ENCODE data around the gene ARL10.

Gene ARL10

GRCh38 chr5:176355400-176356178 is 9.7 kb upstream of the ARL10 start:
- TF ChIP-seq, protein P1, sequence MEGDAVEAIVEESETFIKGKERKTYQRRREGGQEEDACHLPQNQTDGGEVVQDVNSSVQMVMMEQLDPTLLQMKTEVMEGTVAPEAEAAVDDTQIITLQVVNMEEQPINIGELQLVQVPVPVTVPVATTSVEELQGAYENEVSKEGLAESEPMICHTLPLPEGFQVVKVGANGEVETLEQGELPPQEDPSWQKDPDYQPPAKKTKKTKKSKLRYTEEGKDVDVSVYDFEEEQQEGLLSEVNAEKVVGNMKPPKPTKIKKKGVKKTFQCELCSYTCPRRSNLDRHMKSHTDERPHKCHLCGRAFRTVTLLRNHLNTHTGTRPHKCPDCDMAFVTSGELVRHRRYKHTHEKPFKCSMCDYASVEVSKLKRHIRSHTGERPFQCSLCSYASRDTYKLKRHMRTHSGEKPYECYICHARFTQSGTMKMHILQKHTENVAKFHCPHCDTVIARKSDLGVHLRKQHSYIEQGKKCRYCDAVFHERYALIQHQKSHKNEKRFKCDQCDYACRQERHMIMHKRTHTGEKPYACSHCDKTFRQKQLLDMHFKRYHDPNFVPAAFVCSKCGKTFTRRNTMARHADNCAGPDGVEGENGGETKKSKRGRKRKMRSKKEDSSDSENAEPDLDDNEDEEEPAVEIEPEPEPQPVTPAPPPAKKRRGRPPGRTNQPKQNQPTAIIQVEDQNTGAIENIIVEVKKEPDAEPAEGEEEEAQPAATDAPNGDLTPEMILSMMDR (IDR thresholded peaks at IDR 0.05), result no peak

DNA sequence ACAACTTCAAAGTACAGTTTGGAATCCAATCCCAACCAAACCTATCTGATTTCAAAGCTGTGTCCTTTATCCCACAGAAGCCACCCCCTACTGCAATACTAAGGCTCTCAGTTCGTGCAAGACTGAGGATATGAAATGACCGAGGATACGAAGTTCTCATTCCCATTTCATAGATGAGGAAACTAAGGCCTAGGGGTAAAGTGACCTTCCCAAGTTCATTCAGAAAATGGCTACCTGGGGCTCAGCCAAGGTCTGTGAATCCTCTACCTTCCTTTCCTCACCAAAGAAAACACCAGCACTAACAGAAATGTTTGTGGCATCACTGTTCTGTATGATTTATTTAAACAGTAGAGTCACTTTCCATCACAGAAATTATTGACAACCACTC is 9.1 kb upstream of the ARL10 start:
- TF ChIP-seq, protein P1 (IDR thresholded peaks at IDR 0.05), result no peak

GRCh38 chr5:176359658-176360057 is 5.6 kb upstream of the ARL10 start:
- TF ChIP-seq, protein P1 (IDR thresholded peaks at IDR 0.05), result no peak

DNA sequence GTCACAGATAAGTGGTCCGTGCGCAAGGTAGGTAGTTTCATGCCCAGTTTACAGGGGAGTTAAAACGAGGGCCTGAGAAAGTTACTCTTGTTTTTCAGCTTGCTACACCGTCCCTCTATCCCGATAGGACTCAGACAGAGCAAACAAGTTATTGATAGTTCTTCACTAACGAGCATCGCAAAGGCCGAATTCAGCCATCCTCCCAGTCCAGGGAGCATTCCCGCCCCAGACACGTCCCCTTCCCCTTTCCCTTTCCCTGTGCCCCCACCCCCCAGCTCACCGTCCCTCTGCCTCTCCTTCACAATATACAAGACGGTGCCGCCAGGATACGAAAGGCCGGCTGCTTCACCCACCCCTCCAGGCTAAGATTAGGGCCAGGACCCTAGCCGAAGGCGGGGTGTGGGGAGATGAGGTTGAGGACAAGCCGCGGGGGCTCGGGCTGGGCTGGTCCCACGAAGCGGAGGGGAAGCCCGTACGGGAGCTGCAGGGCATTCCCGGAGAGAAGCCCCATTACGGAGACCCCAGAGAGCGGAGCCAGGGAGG is 4.3 kb upstream of the ARL10 start:
- TF ChIP-seq, protein P1 (IDR thresholded peaks at IDR 0.05), result no peak

- TF ChIP-seq, protein P1 (IDR thresholded peaks at IDR 0.05), result peak; percentile 32; the same call in 1 of the 2 replicates
Measured at GRCh38 chr5:176361437-176362232, 3.7 kb upstream of the ARL10 start, which contains the start of gene KIAA1191. TSS of gene KIAA1191 (minus strand) at chr5:176361764. CDS start at chr5:176359508, 2,256 bp downstream.

GRCh38 chr5:176362233-176362490 is 3.1 kb upstream of the ARL10 start:
- TF ChIP-seq, protein P1 (IDR thresholded peaks at IDR 0.05), result no peak

GRCh38 chr5:176364765-176365350 is 429 bp upstream of the ARL10 start:
- TF ChIP-seq, protein P1 (IDR thresholded peaks at IDR 0.05), result no peak
